ENCODE results near the gene ADGRG7.
"Not testable (repeated sequence)": the region's sequence is repeated elsewhere in the genome, so short reads cannot be mapped to it uniquely, and the experiment has no call there.

Gene ADGRG7

GRCh38 chr3:100581650-100582049 lies 27.8 kb upstream of the ADGRG7 start:
- no peak overlapping the region for H2AFZ ChIP-seq (ENCODE audit: low read depth)
- no peak overlapping the region for H3K4me2 ChIP-seq
- H3K9ac ChIP-seq = no peak overlapping the region
- H3K36me3 ChIP-seq (ENCODE audit: insufficient read depth) = no peaks in the 10 kb centered on the region
- no peak overlapping the region for H3K27ac ChIP-seq
- H3K79me2 ChIP-seq (ENCODE audit: insufficient read depth, low read depth) = no peaks in the 10 kb centered on the region
- H3K4me1 ChIP-seq (ENCODE audit: low read depth, poor library complexity, severe bottlenecking) = no peaks in the 10 kb centered on the region
- H3K4me3 ChIP-seq (IDR thresholded peaks at IDR 0.05; ENCODE audit: insufficient read depth, low read depth, low read length) = no peak overlapping the region
- no peak for TF ChIP-seq CTCF (conservative IDR thresholded peaks at IDR 0.05; ENCODE audit: low read depth, low read length)
- H4K20me1 ChIP-seq (ENCODE audit: insufficient read depth) = no peaks in the 10 kb centered on the region
- no peaks in the 10 kb centered on the region for H3K27me3 ChIP-seq (ENCODE audit: insufficient read depth, low read depth)

- not testable (repeated sequence) for H3K9ac ChIP-seq, H3K27ac ChIP-seq
These were observed 27.2 kb upstream of the ADGRG7 start for GRCh38 chr3:100582157-100582556.

GRCh38 chr3:100584101-100584660 lies 25.2 kb upstream of the ADGRG7 start:
- Histone ChIP-seq H3K36me3 (ENCODE audit: insufficient read depth) (no peaks in the 10 kb centered on the region), H3K27ac (no peak overlapping the region), H3K27me3 (ENCODE audit: insufficient read depth, low read depth) (no peaks in the 10 kb centered on the region), H3K79me2 (ENCODE audit: insufficient read depth, low read depth) (no peaks in the 10 kb centered on the region), H3K4me1 (ENCODE audit: low read depth, poor library complexity, severe bottlenecking) (no peaks in the 10 kb centered on the region), H4K20me1 (ENCODE audit: insufficient read depth) (no peaks in the 10 kb centered on the region), H3K4me3 (IDR thresholded peaks at IDR 0.05; ENCODE audit: insufficient read depth, low read depth, low read length) (no peak overlapping the region), H2AFZ (ENCODE audit: low read depth) (no peak overlapping the region), H3K9ac (no peak overlapping the region), H3K4me2 (no peak overlapping the region)
- TF ChIP-seq CTCF (conservative IDR thresholded peaks at IDR 0.05; ENCODE audit: low read depth, low read length) = no peak

More at GRCh38 chr3:100582157-100582556, 27.2 kb upstream of the ADGRG7 start:
- not testable (repeated sequence) for H2AFZ ChIP-seq (ENCODE audit: low read depth); H4K20me1 ChIP-seq (ENCODE audit: insufficient read depth); H3K4me2 ChIP-seq; H3K27me3 ChIP-seq (ENCODE audit: insufficient read depth, low read depth); H3K79me2 ChIP-seq (ENCODE audit: insufficient read depth, low read depth); H3K36me3 ChIP-seq (ENCODE audit: insufficient read depth); H3K4me1 ChIP-seq (ENCODE audit: low read depth, poor library complexity, severe bottlenecking); H3K4me3 ChIP-seq (IDR thresholded peaks at IDR 0.05; ENCODE audit: insufficient read depth, low read depth, low read length)

- Histone ChIP-seq H3K9ac (no peak overlapping the region), H3K4me1 (ENCODE audit: low read depth, poor library complexity, severe bottlenecking) (no peaks in the 10 kb centered on the region), H3K27ac (no peak overlapping the region), H3K4me3 (IDR thresholded peaks at IDR 0.05; ENCODE audit: insufficient read depth, low read depth, low read length) (no peak overlapping the region), H3K79me2 (ENCODE audit: insufficient read depth, low read depth) (no peaks in the 10 kb centered on the region), H3K36me3 (ENCODE audit: insufficient read depth) (no peaks in the 10 kb centered on the region), H3K4me2 (no peak overlapping the region), H4K20me1 (ENCODE audit: insufficient read depth) (no peaks in the 10 kb centered on the region), H3K27me3 (ENCODE audit: insufficient read depth, low read depth) (no peaks in the 10 kb centered on the region), H2AFZ (ENCODE audit: low read depth) (no peak overlapping the region)
- no peak for TF ChIP-seq CTCF (conservative IDR thresholded peaks at IDR 0.05; ENCODE audit: low read depth, low read length)
These were observed 22.6 kb upstream of the ADGRG7 start for GRCh38 chr3:100586832-100587231.

DNA sequence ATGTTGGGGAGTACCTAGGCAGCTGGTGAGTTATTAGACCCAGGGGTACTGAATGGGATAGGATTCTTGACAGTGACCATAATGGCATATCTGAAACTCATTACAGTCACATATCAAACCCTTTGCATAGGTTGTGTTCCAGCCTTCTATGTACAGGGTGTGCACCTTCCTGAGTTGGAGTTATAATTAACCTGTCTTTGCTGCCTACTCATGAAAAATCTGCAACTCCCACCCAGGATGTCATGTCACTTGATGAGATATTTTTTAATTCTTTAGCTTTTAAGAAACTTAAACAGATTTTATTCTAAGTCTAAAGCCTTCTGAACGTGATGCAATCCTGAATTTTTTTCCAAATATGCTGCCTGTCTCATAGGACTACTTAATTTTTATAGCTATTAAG lies 21.1 kb upstream of the ADGRG7 start:
- H3K4me3 ChIP-seq (IDR thresholded peaks at IDR 0.05; ENCODE audit: insufficient read depth, low read depth, low read length) = no peak overlapping the region
- H3K36me3 ChIP-seq (ENCODE audit: insufficient read depth) = no peaks in the 10 kb centered on the region
- no peaks in the 10 kb centered on the region for H4K20me1 ChIP-seq (ENCODE audit: insufficient read depth)
- no peaks in the 10 kb centered on the region for H3K4me1 ChIP-seq (ENCODE audit: low read depth, poor library complexity, severe bottlenecking)
- no peak overlapping the region for H3K9ac ChIP-seq
- H3K4me2 ChIP-seq = no peak overlapping the region
- no peaks in the 10 kb centered on the region for H3K79me2 ChIP-seq (ENCODE audit: insufficient read depth, low read depth)
- H2AFZ ChIP-seq (ENCODE audit: low read depth) = no peak overlapping the region
- no peak for TF ChIP-seq CTCF (conservative IDR thresholded peaks at IDR 0.05; ENCODE audit: low read depth, low read length)
- no peak overlapping the region for H3K27ac ChIP-seq
- H3K27me3 ChIP-seq (ENCODE audit: insufficient read depth, low read depth) = no peaks in the 10 kb centered on the region
